Uterus (tissue), 2 donors: ENCODE data around the gene L2HGDH.

Source experiments
- CTCF ChIP-seq, 4 experiments: fragments of 200-600 bp in 2 of 4; fragments of 450-650 bp in 2 of 4; sonication (generic) in 2 of 4; IDR thresholded peaks; one replicate each; pipeline ENCODE4 v1.5.1; 2016 to 2019; ENCODE audit warnings: antibody characterized with exemption in 4 of 4, mild to moderate bottlenecking in 2 of 4, moderate library complexity in 1 of 4
- POLR2A ChIP-seq, 2 donors: fragments of 450-650 bp; IDR thresholded peaks; one replicate each; pipeline ENCODE4 v1.6.1; 2016; ENCODE audit warnings: antibody characterized with exemption in 2 of 2, mild to moderate bottlenecking in 1 of 2, moderate library complexity in 1 of 2

DNA sequence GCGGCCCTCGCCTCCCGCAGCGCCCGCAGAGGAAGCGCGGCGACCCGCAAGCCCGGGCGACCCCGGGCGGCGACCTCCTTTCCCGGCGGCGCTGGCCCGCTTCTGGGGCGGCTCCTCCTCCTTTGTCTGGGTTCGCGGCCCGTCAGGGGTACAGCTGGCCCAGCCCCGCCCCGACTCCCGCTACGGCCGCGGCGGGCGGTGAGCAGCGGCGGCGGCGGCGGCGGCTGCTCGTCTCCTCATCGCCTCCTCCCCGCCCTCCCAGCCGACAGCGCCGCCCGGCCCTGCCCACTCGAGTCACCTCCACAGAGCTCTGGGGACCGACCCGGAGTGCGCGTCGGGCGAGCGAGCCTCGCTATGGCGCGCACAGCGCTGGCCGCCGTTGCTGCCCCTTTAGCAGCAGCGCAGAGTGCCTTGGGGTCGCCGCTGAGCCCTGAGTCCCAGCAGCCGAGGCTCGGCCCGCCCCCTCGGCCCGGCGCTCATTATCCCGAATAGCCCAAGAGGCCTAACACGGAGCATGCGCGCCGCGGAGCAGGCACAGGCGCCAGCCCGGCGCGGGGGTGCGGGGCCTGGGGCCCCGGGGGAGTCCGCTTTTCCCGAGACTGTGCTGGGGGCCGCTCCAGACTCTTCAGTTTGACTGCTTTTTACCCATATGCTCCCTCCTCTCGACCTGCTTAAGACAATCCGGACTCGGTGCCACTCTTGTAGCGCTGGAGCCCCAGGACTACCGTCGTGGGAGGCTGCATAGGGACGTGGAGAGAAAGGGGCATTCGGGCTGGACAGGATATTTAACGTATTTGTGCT, 80.4 kb downstream of the L2HGDH start, which contains the start of gene SOS2:
- TF ChIP-seq CTCF (IDR thresholded peaks at IDR 0.05) = peak in 3 of 4 experiments; percentile 3 to 25 (median 12)
- TF ChIP-seq POLR2A (IDR thresholded peaks at IDR 0.05) = peak; percentile 78 to 88
